HG02798 (cell line): ENCODE measurements around the gene WDR45B.
"Not testable (repeated sequence)": the region's sequence is repeated elsewhere in the genome, so short reads cannot be mapped to it uniquely, and the experiment has no call there.

ENCODE experiments used
- ATAC-seq: cut with Tn5 transposase; IDR thresholded peaks from one replicate; pipeline ENCODE4 v1.9.1; 2021; ENCODE audit warnings: mild to moderate bottlenecking; ENCODE audit not compliant: unreplicated experiment, poor library complexity

Gene WDR45B

GRCh38 chr17:82588266-82589175 is 59.7 kb downstream of the WDR45B start:
- no peak for ATAC-seq

GRCh38 chr17:82587234-82588086 is 60.8 kb downstream of the WDR45B start:
- ATAC-seq = no peak

GRCh38 chr17:82586576-82587233 is 61.5 kb downstream of the WDR45B start:
- ATAC-seq = no peak

GRCh38 chr17:82585935-82586575 is 62.2 kb downstream of the WDR45B start:
- not testable (repeated sequence) for ATAC-seq

- no peak for ATAC-seq
Observed at GRCh38 chr17:82583720-82584234, 64.5 kb downstream of the WDR45B start.

- ATAC-seq = no peak
Observed at GRCh38 chr17:82582709-82583108, 65.5 kb downstream of the WDR45B start.

- ATAC-seq = no peak
Observed at GRCh38 chr17:82582213-82582612, 66.0 kb downstream of the WDR45B start.

GRCh38 chr17:82579969-82580368 is 68.3 kb downstream of the WDR45B start:
- not testable (repeated sequence) for ATAC-seq

GRCh38 chr17:82577300-82577699 is 70.9 kb downstream of the WDR45B start:
- ATAC-seq = no peak

GRCh38 chr17:82575581-82576221 is 72.5 kb downstream of the WDR45B start:
- not testable (repeated sequence) for ATAC-seq

- no peak for ATAC-seq
Observed at GRCh38 chr17:82574041-82574440, 74.2 kb downstream of the WDR45B start.

GRCh38 chr17:82571855-82572254 is 76.4 kb downstream of the WDR45B start:
- no peak for ATAC-seq

- ATAC-seq = no peak
Observed at GRCh38 chr17:82570277-82570676, 78.0 kb downstream of the WDR45B start.

GRCh38 chr17:82569621-82570020 is 78.6 kb downstream of the WDR45B start:
- ATAC-seq = no peak

GRCh38 chr17:82568997-82569393 is 79.2 kb downstream of the WDR45B start:
- no peak for ATAC-seq

- ATAC-seq = no peak
Observed at GRCh38 chr17:82567286-82567685, 81.0 kb downstream of the WDR45B start.

- ATAC-seq = no peak
Observed at GRCh38 chr17:82566129-82566960, 81.9 kb downstream of the WDR45B start.

GRCh38 chr17:82565551-82565950 is 82.7 kb downstream of the WDR45B start:
- ATAC-seq = no peak
